Prostate gland (tissue), 2 donors: ENCODE data around the gene SHC2.

ENCODE experiments used
- CTCF ChIP-seq, 4 experiments: fragments of 200-600 bp in 2 of 4; fragments of 450-650 bp in 2 of 4; sonication (generic) in 2 of 4; IDR thresholded peaks; 1 replicate in 3 of 4; 2 replicates in 1 of 4; pipeline ENCODE4 v1.5.1; 2016 to 2019; ENCODE audit warnings: antibody characterized with exemption in 4 of 4, mild to moderate bottlenecking in 2 of 4, moderate library complexity in 2 of 4
- POLR2A ChIP-seq: fragments of 450-650 bp; IDR thresholded peaks from one replicate; pipeline ENCODE4 v1.6.1; 2016; ENCODE audit warnings: antibody characterized with exemption, mild to moderate bottlenecking
- POLR2AphosphoS5 ChIP-seq: sonication (generic); formaldehyde crosslinking; IDR thresholded peaks from one replicate; pipeline ENCODE4 v1.6.1; 2017; ENCODE audit warnings: antibody characterized with exemption

- TF ChIP-seq CTCF (IDR thresholded peaks at IDR 0.05): no peak
- TF ChIP-seq POLR2AphosphoS5: no peak
- no peak for TF ChIP-seq POLR2A
Measured at GRCh38 chr19:367561-367960, 93.3 kb downstream of the SHC2 start.
